ENCODE results near the gene ABHD10.

Gene ABHD10

GRCh38 chr3:111998636-111999483 lies 20.0 kb downstream of the ABHD10 start, which contains the start of gene TAGLN3:
TAGLN3 (plus strand) TSS chr3:111998922; CDS start chr3:111999423, 501 bp downstream.
- Histone ChIP-seq H3K27ac (ENCODE audit: low read depth, low read length) (no peak within 1 kb of the TSS), H3F3A (ENCODE audit: insufficient read depth) (no peaks in the 10 kb centered on the region), H3K4me2 (ENCODE audit: low read depth, low read length, poor library complexity, severe bottlenecking) (no peak within 1 kb of the TSS), H3K9me3 (ENCODE audit: insufficient read depth, low read length) (no peaks in the 10 kb centered on the region), H3K9ac (ENCODE audit: low read length) (no peak within 1 kb of the TSS), H4K20me1 (ENCODE audit: low read depth, low read length) (no peaks in the 10 kb centered on the region), H3K4me3 (ENCODE audit: insufficient read depth, low read length, poor library complexity, severe bottlenecking) (no peak within 1 kb of the TSS), H3K9me2 (replicated peaks; ENCODE audit: insufficient read depth, low read length) (no peaks in the 10 kb centered on the region), H3K36me3 (ENCODE audit: low read length) (no peaks in the 10 kb centered on the region), H3K27me3 (ENCODE audit: low read length) (no peaks in the 10 kb centered on the region), H3K79me2 (ENCODE audit: insufficient read depth, low read length) (no peaks in the 10 kb centered on the region), H2AFZ (ENCODE audit: low read depth, low read length, severe bottlenecking) (no peak within 1 kb of the TSS)
- TF ChIP-seq, protein P1, sequence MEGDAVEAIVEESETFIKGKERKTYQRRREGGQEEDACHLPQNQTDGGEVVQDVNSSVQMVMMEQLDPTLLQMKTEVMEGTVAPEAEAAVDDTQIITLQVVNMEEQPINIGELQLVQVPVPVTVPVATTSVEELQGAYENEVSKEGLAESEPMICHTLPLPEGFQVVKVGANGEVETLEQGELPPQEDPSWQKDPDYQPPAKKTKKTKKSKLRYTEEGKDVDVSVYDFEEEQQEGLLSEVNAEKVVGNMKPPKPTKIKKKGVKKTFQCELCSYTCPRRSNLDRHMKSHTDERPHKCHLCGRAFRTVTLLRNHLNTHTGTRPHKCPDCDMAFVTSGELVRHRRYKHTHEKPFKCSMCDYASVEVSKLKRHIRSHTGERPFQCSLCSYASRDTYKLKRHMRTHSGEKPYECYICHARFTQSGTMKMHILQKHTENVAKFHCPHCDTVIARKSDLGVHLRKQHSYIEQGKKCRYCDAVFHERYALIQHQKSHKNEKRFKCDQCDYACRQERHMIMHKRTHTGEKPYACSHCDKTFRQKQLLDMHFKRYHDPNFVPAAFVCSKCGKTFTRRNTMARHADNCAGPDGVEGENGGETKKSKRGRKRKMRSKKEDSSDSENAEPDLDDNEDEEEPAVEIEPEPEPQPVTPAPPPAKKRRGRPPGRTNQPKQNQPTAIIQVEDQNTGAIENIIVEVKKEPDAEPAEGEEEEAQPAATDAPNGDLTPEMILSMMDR (IDR thresholded peaks at IDR 0.05; ENCODE audit: insufficient read depth, low read length, poor library complexity, severe bottlenecking) = no peak
- no peak for TF ChIP-seq EZH2phosphoT487 (conservative IDR thresholded peaks at IDR 0.05; ENCODE audit: low read length)

- no peak overlapping the region for H3K9ac ChIP-seq (ENCODE audit: low read length)
Observed at GRCh38 chr3:111999484-112000324, 20.9 kb downstream of the ABHD10 start.

GRCh38 chr3:112000367-112000771 lies 21.5 kb downstream of the ABHD10 start:
- no peaks in the 10 kb centered on the region for H3K79me2 ChIP-seq (ENCODE audit: insufficient read depth, low read length)
- H3K4me2 ChIP-seq (ENCODE audit: low read depth, low read length, poor library complexity, severe bottlenecking) = no peak overlapping the region
- no peak overlapping the region for H3K4me3 ChIP-seq (ENCODE audit: insufficient read depth, low read length, poor library complexity, severe bottlenecking)
- H3K9me3 ChIP-seq (ENCODE audit: insufficient read depth, low read length) = no peaks in the 10 kb centered on the region
- H3F3A ChIP-seq (ENCODE audit: insufficient read depth) = no peaks in the 10 kb centered on the region
- H3K9ac ChIP-seq (ENCODE audit: low read length) = no peak overlapping the region
- no peak overlapping the region for H2AFZ ChIP-seq (ENCODE audit: low read depth, low read length, severe bottlenecking)
- no peaks in the 10 kb centered on the region for H3K36me3 ChIP-seq (ENCODE audit: low read length)
- TF ChIP-seq, protein P1 (IDR thresholded peaks at IDR 0.05; ENCODE audit: insufficient read depth, low read length, poor library complexity, severe bottlenecking) = no peak
- no peak for TF ChIP-seq EZH2phosphoT487 (conservative IDR thresholded peaks at IDR 0.05; ENCODE audit: low read length)
- H3K27ac ChIP-seq (ENCODE audit: low read depth, low read length) = no peak overlapping the region
- H3K27me3 ChIP-seq (ENCODE audit: low read length) = no peaks in the 10 kb centered on the region
- H3K9me2 ChIP-seq (replicated peaks; ENCODE audit: insufficient read depth, low read length) = no peaks in the 10 kb centered on the region
- H4K20me1 ChIP-seq (ENCODE audit: low read depth, low read length) = no peaks in the 10 kb centered on the region

More at GRCh38 chr3:111999484-112000324, 20.9 kb downstream of the ABHD10 start:
- H3K27me3 ChIP-seq (ENCODE audit: low read length) = no peaks in the 10 kb centered on the region
- H3K36me3 ChIP-seq (ENCODE audit: low read length) = no peaks in the 10 kb centered on the region
- no peak overlapping the region for H2AFZ ChIP-seq (ENCODE audit: low read depth, low read length, severe bottlenecking)
- no peak overlapping the region for H3K27ac ChIP-seq (ENCODE audit: low read depth, low read length)
- H3F3A ChIP-seq (ENCODE audit: insufficient read depth) = no peaks in the 10 kb centered on the region
- H3K9me3 ChIP-seq (ENCODE audit: insufficient read depth, low read length) = no peaks in the 10 kb centered on the region
- H4K20me1 ChIP-seq (ENCODE audit: low read depth, low read length) = no peaks in the 10 kb centered on the region
- no peaks in the 10 kb centered on the region for H3K9me2 ChIP-seq (replicated peaks; ENCODE audit: insufficient read depth, low read length)
- TF ChIP-seq EZH2phosphoT487 (conservative IDR thresholded peaks at IDR 0.05; ENCODE audit: low read length) = no peak
- TF ChIP-seq, protein P1 (IDR thresholded peaks at IDR 0.05; ENCODE audit: insufficient read depth, low read length, poor library complexity, severe bottlenecking) = no peak
- H3K4me2 ChIP-seq (ENCODE audit: low read depth, low read length, poor library complexity, severe bottlenecking) = no peak overlapping the region
- H3K79me2 ChIP-seq (ENCODE audit: insufficient read depth, low read length) = no peaks in the 10 kb centered on the region
- H3K4me3 ChIP-seq (ENCODE audit: insufficient read depth, low read length, poor library complexity, severe bottlenecking) = no peak overlapping the region

Data from SU-DHL-6 (cell line).